ENCODE data around the gene ACTG1. TPM values are rescaled to one million over a fixed set of nuclear protein-coding genes. Genes with fewer than 3 reads are reported as not detected.

Gene ACTG1
- total and polyA plus RNA-seq, 7 donors: 150 to 620 (median 405) TPM

DNA sequence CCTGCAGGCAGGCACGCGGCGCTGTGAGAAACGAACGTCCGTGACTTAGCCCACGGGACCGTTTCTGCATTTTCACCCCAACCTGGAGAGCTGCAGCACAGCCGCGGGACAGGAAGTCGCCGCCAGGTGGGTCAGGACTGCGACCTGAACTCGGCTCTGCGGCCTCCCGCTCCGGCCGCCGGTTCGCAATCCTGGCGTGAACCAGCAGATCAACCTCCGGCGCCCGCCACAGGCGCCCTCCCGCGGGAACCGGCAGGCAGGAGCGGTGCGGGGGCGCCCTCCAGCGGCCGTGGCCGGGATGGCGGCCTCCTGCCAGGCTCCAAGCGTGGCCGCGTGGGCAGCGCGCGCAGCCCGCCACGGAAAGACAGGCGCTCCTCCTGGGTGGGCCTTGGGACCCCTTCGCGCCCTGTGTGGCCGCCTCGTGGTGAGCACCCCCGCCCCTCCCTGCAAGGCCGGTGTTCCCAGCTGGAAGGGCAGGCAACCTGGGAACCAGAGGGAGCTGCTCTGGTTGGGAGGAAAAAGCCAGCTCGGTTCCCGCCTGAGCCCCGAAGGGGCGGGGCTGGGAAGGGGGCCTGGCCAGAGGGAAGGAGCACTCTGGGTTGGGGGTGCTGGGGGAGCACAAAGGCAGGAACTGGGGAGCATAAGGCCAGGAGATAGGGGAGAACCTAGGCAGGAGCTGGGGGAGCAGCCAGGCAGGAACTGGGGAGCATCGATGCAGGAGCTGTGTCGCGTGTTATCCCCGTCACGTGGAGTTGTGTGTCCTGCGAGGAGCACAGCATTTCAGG, 28.2 kb downstream of the ACTG1 start:
- 5 to 7% (median 6%) methylated on average over 55 to 60 of the region's 60 CpGs for WGBS, 3 donors
- no peaks in the 10 kb centered on the region for H3K27me3 ChIP-seq (ENCODE audit: insufficient read depth in 3 of 3, low read length in 2 of 3)
- intact Hi-C loops (cut with DNase I): loop anchor here (1.0 to 5.0 kb wide), 6 partner anchors 82 to 229 kb away; no protein-coding TSS in a partner anchor
- TF ChIP-seq, protein P1, sequence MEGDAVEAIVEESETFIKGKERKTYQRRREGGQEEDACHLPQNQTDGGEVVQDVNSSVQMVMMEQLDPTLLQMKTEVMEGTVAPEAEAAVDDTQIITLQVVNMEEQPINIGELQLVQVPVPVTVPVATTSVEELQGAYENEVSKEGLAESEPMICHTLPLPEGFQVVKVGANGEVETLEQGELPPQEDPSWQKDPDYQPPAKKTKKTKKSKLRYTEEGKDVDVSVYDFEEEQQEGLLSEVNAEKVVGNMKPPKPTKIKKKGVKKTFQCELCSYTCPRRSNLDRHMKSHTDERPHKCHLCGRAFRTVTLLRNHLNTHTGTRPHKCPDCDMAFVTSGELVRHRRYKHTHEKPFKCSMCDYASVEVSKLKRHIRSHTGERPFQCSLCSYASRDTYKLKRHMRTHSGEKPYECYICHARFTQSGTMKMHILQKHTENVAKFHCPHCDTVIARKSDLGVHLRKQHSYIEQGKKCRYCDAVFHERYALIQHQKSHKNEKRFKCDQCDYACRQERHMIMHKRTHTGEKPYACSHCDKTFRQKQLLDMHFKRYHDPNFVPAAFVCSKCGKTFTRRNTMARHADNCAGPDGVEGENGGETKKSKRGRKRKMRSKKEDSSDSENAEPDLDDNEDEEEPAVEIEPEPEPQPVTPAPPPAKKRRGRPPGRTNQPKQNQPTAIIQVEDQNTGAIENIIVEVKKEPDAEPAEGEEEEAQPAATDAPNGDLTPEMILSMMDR (IDR thresholded peaks at IDR 0.05): peak; percentile 100
- peaks cover 31% of the 10 kb centered on the region for H3K4me1 ChIP-seq
- peak overlapping the region; percentile 81 for H3K27ac ChIP-seq
- ATAC-seq (peak; percentile 71 to 80 (median 74)), DNase-seq (peak; percentile 90 to 95)
- H3K9me3 ChIP-seq: no peaks in the 10 kb centered on the region
- peak overlapping the region; percentile 64 for H3K4me3 ChIP-seq
- H3K36me3 ChIP-seq (ENCODE audit: insufficient read depth in 1 of 2, low read depth in 1 of 2): no peaks in the 10 kb centered on the region

GRCh38 chr17:81483862-81484194, 28.8 kb downstream of the ACTG1 start:
- H3K4me3 ChIP-seq: peak overlapping the region; percentile 64
- 7 to 29% (median 13%) methylated on average over 17 to 32 of the region's 32 CpGs for WGBS, 3 donors
- H3K36me3 ChIP-seq (ENCODE audit: insufficient read depth in 1 of 2, low read depth in 1 of 2): no peaks in the 10 kb centered on the region
- peaks cover 31% of the 10 kb centered on the region for H3K4me1 ChIP-seq
- no peaks in the 10 kb centered on the region for H3K9me3 ChIP-seq
- intact Hi-C loops (cut with DNase I): loop anchor here (1.0 to 5.0 kb wide), 6 partner anchors 82 to 229 kb away; no protein-coding TSS in a partner anchor
- TF ChIP-seq, protein P1 (IDR thresholded peaks at IDR 0.05): no peak
- H3K27ac ChIP-seq: peak overlapping the region; percentile 81
- ATAC-seq (peak in 3 of 4 donors; percentile 2 to 5 (median 2)), DNase-seq (no peak)
- no peaks in the 10 kb centered on the region for H3K27me3 ChIP-seq (ENCODE audit: insufficient read depth in 3 of 3, low read length in 2 of 3)

- H3K36me3 ChIP-seq (ENCODE audit: insufficient read depth in 1 of 2, low read depth in 1 of 2): no peaks in the 10 kb centered on the region
- DNase-seq (peak; percentile 62 to 82), ATAC-seq (peak; percentile 28 to 56 (median 34))
- intact Hi-C loops (cut with DNase I): loop anchor here in 1 of 2 donors (5.0 kb wide), 3 partner anchors 81 to 226 kb away; no protein-coding TSS in a partner anchor
- no peaks in the 10 kb centered on the region for H3K27me3 ChIP-seq (ENCODE audit: insufficient read depth in 3 of 3, low read length in 2 of 3)
- H3K9me3 ChIP-seq: no peaks in the 10 kb centered on the region
- peaks cover 31% of the 10 kb centered on the region for H3K4me1 ChIP-seq
- 31 to 54% (median 35%) methylated on average over 28 to 29 of the region's 29 CpGs for WGBS, 3 donors
- TF ChIP-seq, protein P1 (IDR thresholded peaks at IDR 0.05): no peak
- peak overlapping the region; percentile 81 for H3K27ac ChIP-seq
- peak overlapping the region; percentile 64 for H3K4me3 ChIP-seq
Observed at GRCh38 chr17:81483085-81483861, 29.3 kb downstream of the ACTG1 start.

DNA sequence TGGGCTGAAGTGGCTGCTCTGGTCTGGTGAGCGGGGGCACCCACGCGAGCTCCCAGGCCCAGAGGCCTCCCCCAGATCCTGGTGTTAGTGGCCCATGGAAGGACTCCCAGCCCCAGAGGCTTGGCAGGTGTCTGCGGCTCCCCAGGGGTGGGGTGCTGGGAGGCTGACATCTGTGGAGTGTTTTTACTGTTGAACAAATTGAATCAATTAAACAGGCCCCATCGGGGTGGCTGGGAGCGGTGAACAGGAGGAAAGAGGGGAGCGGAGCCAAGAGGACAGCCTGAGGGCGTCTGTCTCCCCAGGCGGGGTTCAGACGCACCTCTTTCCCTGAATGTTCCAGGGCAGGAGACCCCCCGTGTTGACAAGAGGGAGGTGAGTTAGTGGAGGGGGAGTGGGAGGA, 29.9 kb downstream of the ACTG1 start:
- intact Hi-C loops (cut with DNase I): loop anchor here in 1 of 2 donors (5.0 kb wide), 3 partner anchors 80 to 225 kb away; no protein-coding TSS in a partner anchor
- no peaks in the 10 kb centered on the region for H3K36me3 ChIP-seq (ENCODE audit: insufficient read depth in 1 of 2, low read depth in 1 of 2)
- ATAC-seq (no peak), DNase-seq (no peak)
- peak overlapping the region; percentile 81 for H3K27ac ChIP-seq
- H3K27me3 ChIP-seq (ENCODE audit: insufficient read depth in 3 of 3, low read length in 2 of 3): no peaks in the 10 kb centered on the region
- 66 to 76% (median 73%) methylated on average over 11 of the region's 11 CpGs for whole genome bisulfite sequencing, 3 donors
- TF ChIP-seq, protein P1 (IDR thresholded peaks at IDR 0.05): no peak
- H3K4me1 ChIP-seq: peaks cover 31% of the 10 kb centered on the region
- no peaks in the 10 kb centered on the region for H3K9me3 ChIP-seq
- H3K4me3 ChIP-seq: peak overlapping the region; percentile 64

Measured in psoas muscle (tissue), 8 donors.